GM21723 (cell line): ENCODE results near the gene DIP2C.

Experiments
- ATAC-seq: cut with Tn5 transposase; IDR thresholded peaks from one replicate; pipeline ENCODE4 v1.9.1; 2021; ENCODE audit warnings: mild to moderate bottlenecking, moderate library complexity; ENCODE audit not compliant: unreplicated experiment

The DIP2C gene

GRCh38 chr10:630581-631073 lies 58.8 kb downstream of the DIP2C start:
- ATAC-seq, result no peak

GRCh38 chr10:629186-629998 lies 60.1 kb downstream of the DIP2C start:
- ATAC-seq, result no peak

GRCh38 chr10:628386-629045 lies 61.0 kb downstream of the DIP2C start:
- no peak for ATAC-seq

- no peak for ATAC-seq
These were observed 62.2 kb downstream of the DIP2C start for GRCh38 chr10:627032-627992.

GRCh38 chr10:625751-626711 lies 63.4 kb downstream of the DIP2C start:
- no peak for ATAC-seq

- no peak for ATAC-seq
These were observed 64.2 kb downstream of the DIP2C start for GRCh38 chr10:625333-625696.

- no peak for ATAC-seq
These were observed 64.7 kb downstream of the DIP2C start for GRCh38 chr10:624605-625332.

GRCh38 chr10:624312-624604 lies 65.2 kb downstream of the DIP2C start:
- no peak for ATAC-seq

- ATAC-seq, result no peak
These were observed 65.8 kb downstream of the DIP2C start for GRCh38 chr10:623477-624311.

GRCh38 chr10:623014-623413 lies 66.5 kb downstream of the DIP2C start:
- ATAC-seq, result no peak

- no peak for ATAC-seq
These were observed 67.3 kb downstream of the DIP2C start for GRCh38 chr10:621981-622740.

- ATAC-seq, result no peak
These were observed 68.0 kb downstream of the DIP2C start for GRCh38 chr10:621513-621912.

- ATAC-seq, result no peak
These were observed 68.5 kb downstream of the DIP2C start for GRCh38 chr10:620971-621370.

GRCh38 chr10:620417-620816 lies 69.1 kb downstream of the DIP2C start:
- no peak for ATAC-seq

GRCh38 chr10:619710-620109 lies 69.8 kb downstream of the DIP2C start:
- no peak for ATAC-seq

GRCh38 chr10:618229-618989 lies 71.1 kb downstream of the DIP2C start:
- ATAC-seq, result no peak

GRCh38 chr10:617471-617870 lies 72.0 kb downstream of the DIP2C start:
- no peak for ATAC-seq
